Measurements from ENCODE around the gene RNF103. TPM values are rescaled to one million over a fixed set of nuclear protein-coding genes. Genes with fewer than 3 reads are reported as not detected.

The RNF103 gene
- total and polyA plus RNA-seq, 2 of the 8 experiments (the other 6 are each of a cell fraction or from before 2014, with no cell fraction given) = 3.3 to 7.4 TPM

GRCh38 chr2:86646329-86646728, 22.7 kb upstream of the RNF103 start:
- DNase-seq (ENCODE audit: low read depth in 1 of 2, low spot score in 2 of 2) = no peak
- Histone ChIP-seq H3K27me3 (replicated peaks in 1 of 4; ENCODE audit: control insufficient read depth in 3 of 4, extremely low read depth in 1 of 4, insufficient read depth in 3 of 4, low read length in 3 of 4) (no peaks in the 10 kb centered on the region), H3K9me3 (ENCODE audit: insufficient read depth in 2 of 2, low read depth in 1 of 2, low read length in 1 of 2) (no peaks in the 10 kb centered on the region; a peak in 1 of 4 replicates), H3K4me3 (ENCODE audit: extremely low read depth in 1 of 4, insufficient read depth in 2 of 4, low read depth in 3 of 4, low read length in 4 of 4) (no peak overlapping the region), H2BK120ac (replicated peaks; ENCODE audit: low read depth, low read length) (no peak overlapping the region), H2BK15ac (ENCODE audit: low read length) (no peak overlapping the region), H4K8ac (ENCODE audit: extremely low read depth, insufficient read depth, low read length) (no peak overlapping the region), H2AFZ (ENCODE audit: low read length) (no peak overlapping the region), H3K56ac (replicated peaks; ENCODE audit: insufficient read length, low read depth, low read length) (no peak overlapping the region), H3K23ac (ENCODE audit: insufficient read length) (no peak overlapping the region), H3K36me3 (ENCODE audit: control insufficient read depth in 2 of 4, insufficient read depth in 4 of 4, low read length in 3 of 4) (no peaks in the 10 kb centered on the region), H2BK5ac (ENCODE audit: low read depth, low read length) (no peak overlapping the region), H2AK5ac (ENCODE audit: low read depth, low read length) (no peak overlapping the region), H2BK20ac (ENCODE audit: low read length) (no peak overlapping the region), H2BK12ac (ENCODE audit: low read depth, low read length) (no peak overlapping the region), H3K9ac (replicated peaks in 1 of 4; ENCODE audit: extremely low read depth in 1 of 4, low read depth in 3 of 4, low read length in 3 of 4) (no peak overlapping the region), H3K4me2 (ENCODE audit: insufficient read depth in 1 of 2, low read depth in 2 of 2, low read length in 2 of 2) (no peak overlapping the region), H3K23me2 (ENCODE audit: low read depth, low read length) (no peaks in the 10 kb centered on the region), H3K4me1 (replicated peaks in 1 of 4; ENCODE audit: control insufficient read depth in 3 of 4, insufficient read depth in 4 of 4, low read length in 3 of 4) (no peaks in the 10 kb centered on the region), H4K5ac (ENCODE audit: insufficient read length, low read depth, low read length) (no peak overlapping the region), H3K18ac (ENCODE audit: extremely low read depth, low read length) (no peak overlapping the region), H3K79me2 (ENCODE audit: control insufficient read depth in 1 of 2, insufficient read depth in 2 of 2, low read length in 2 of 2) (no peaks in the 10 kb centered on the region), H3K27ac (ENCODE audit: low read depth, low read length) (no peak overlapping the region), H3K14ac (ENCODE audit: insufficient read length) (no peak overlapping the region), H4K20me1 (replicated peaks in 1 of 2; ENCODE audit: control insufficient read depth in 1 of 2, insufficient read depth in 2 of 2, low read length in 2 of 2) (no peaks in the 10 kb centered on the region), H4K91ac (replicated peaks; ENCODE audit: insufficient read length, low read length) (no peak overlapping the region), H3K4ac (replicated peaks; ENCODE audit: insufficient read length, low read depth, low read length) (no peak overlapping the region), H3K79me1 (ENCODE audit: low read depth, low read length) (no peaks in the 10 kb centered on the region)
- WGBS, 2 experiments (ENCODE audit: extremely low coverage in 1 of 2, insufficient coverage in 1 of 2, insufficient read length in 1 of 2, insufficient replicate concordance in 2 of 2, low coverage in 1 of 2, low lambda C conversion rate in 2 of 2, missing lambda C conversion rate in 1 of 2) = 81% methylated on average over 4 of the region's 4 CpGs; no CpG with 5 or more reads in 1 of the 2 experiments
- ChIA-PET CTCF (ENCODE audit: partially characterized antibody) (no interaction called here), POLR2A (ENCODE audit: partially characterized antibody) (no interaction called here)
- no peak for FAIRE-seq
- TF ChIP-seq HDAC2 (IDR thresholded peaks at IDR 0.05; ENCODE audit: borderline replicate concordance in 1 of 2, low read depth in 2 of 2, low read length in 2 of 2) (no peak), SIN3A (conservative IDR thresholded peaks at IDR 0.05 in 1 of 2, IDR thresholded peaks at IDR 0.05 in 1 of 2; ENCODE audit: low read depth in 1 of 2, low read length in 2 of 2) (no peak), POU5F1 (IDR thresholded peaks at IDR 0.05; ENCODE audit: low read depth, low read length) (no peak), FOSL1 (IDR thresholded peaks at IDR 0.05; ENCODE audit: insufficient read depth, low read depth, low read length) (no peak)

All from H1 (cell line).